ENCODE results near the gene ECI1. TPM values are rescaled to one million over a fixed set of nuclear protein-coding genes. Genes with fewer than 3 reads are reported as not detected.

The ECI1 gene
- total and polyA plus RNA-seq, 2 of the 13 experiments (the other 11 are each of a cell fraction or from before 2014, with no cell fraction given) = 82.0 to 102 TPM

GRCh38 chr16:2267913-2268666 is 16.7 kb upstream of the ECI1 start, which contains the start of gene RNPS1 (continued):
- TF ChIP-seq REPIN1 (CRISPR knock-in tag; IDR thresholded peaks at IDR 0.05; ENCODE audit: borderline replicate concordance, low read depth) = peak; percentile 83
- TF ChIP-seq, protein P1, sequence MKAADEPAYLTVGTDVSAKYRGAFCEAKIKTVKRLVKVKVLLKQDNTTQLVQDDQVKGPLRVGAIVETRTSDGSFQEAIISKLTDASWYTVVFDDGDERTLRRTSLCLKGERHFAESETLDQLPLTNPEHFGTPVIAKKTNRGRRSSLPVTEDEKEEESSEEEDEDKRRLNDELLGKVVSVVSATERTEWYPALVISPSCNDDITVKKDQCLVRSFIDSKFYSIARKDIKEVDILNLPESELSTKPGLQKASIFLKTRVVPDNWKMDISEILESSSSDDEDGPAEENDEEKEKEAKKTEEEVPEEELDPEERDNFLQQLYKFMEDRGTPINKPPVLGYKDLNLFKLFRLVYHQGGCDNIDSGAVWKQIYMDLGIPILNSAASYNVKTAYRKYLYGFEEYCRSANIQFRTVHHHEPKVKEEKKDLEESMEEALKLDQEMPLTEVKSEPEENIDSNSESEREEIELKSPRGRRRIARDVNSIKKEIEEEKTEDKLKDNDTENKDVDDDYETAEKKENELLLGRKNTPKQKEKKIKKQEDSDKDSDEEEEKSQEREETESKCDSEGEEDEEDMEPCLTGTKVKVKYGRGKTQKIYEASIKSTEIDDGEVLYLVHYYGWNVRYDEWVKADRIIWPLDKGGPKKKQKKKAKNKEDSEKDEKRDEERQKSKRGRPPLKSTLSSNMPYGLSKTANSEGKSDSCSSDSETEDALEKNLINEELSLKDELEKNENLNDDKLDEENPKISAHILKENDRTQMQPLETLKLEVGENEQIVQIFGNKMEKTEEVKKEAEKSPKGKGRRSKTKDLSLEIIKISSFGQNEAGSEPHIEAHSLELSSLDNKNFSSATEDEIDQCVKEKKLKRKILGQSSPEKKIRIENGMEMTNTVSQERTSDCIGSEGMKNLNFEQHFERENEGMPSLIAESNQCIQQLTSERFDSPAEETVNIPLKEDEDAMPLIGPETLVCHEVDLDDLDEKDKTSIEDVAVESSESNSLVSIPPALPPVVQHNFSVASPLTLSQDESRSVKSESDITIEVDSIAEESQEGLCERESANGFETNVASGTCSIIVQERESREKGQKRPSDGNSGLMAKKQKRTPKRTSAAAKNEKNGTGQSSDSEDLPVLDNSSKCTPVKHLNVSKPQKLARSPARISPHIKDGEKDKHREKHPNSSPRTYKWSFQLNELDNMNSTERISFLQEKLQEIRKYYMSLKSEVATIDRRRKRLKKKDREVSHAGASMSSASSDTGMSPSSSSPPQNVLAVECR (CRISPR knock-in tag; IDR thresholded peaks at IDR 0.05; ENCODE audit: borderline replicate concordance) = peak; percentile 96
- TF ChIP-seq ZNF614 (CRISPR knock-in tag; IDR thresholded peaks at IDR 0.05; ENCODE audit: borderline replicate concordance) = no peak
- 0 out of 2 replicates have a peak, but pooled peaks have one; percentile 16 for TF ChIP-seq CHD2 (IDR thresholded peaks at IDR 0.05; ENCODE audit: low read depth, low read length)
- TF ChIP-seq, protein P2, sequence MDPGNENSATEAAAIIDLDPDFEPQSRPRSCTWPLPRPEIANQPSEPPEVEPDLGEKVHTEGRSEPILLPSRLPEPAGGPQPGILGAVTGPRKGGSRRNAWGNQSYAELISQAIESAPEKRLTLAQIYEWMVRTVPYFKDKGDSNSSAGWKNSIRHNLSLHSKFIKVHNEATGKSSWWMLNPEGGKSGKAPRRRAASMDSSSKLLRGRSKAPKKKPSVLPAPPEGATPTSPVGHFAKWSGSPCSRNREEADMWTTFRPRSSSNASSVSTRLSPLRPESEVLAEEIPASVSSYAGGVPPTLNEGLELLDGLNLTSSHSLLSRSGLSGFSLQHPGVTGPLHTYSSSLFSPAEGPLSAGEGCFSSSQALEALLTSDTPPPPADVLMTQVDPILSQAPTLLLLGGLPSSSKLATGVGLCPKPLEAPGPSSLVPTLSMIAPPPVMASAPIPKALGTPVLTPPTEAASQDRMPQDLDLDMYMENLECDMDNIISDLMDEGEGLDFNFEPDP (CRISPR knock-in tag; conservative IDR thresholded peaks at IDR 0.05) = peak; percentile 95; the same call in 1 of the 2 replicates
- peak; percentile 94 for TF ChIP-seq POLR2AphosphoS5 (IDR thresholded peaks at IDR 0.05; ENCODE audit: low read depth, low read length)
- TF ChIP-seq, protein P3, sequence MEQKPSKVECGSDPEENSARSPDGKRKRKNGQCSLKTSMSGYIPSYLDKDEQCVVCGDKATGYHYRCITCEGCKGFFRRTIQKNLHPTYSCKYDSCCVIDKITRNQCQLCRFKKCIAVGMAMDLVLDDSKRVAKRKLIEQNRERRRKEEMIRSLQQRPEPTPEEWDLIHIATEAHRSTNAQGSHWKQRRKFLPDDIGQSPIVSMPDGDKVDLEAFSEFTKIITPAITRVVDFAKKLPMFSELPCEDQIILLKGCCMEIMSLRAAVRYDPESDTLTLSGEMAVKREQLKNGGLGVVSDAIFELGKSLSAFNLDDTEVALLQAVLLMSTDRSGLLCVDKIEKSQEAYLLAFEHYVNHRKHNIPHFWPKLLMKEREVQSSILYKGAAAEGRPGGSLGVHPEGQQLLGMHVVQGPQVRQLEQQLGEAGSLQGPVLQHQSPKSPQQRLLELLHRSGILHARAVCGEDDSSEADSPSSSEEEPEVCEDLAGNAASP (CRISPR knock-in tag; IDR thresholded peaks at IDR 0.05; ENCODE audit: borderline replicate concordance) = 0 out of 2 replicates have a peak, but pooled peaks have one; percentile 63
- TF ChIP-seq BRD4 (CRISPR knock-in tag; IDR thresholded peaks at IDR 0.05) = peak; percentile 9
- peak; percentile 100 for TF ChIP-seq YEATS2 (CRISPR knock-in tag; IDR thresholded peaks at IDR 0.05; ENCODE audit: borderline replicate concordance)
- peak; percentile 30; the same call in 1 of the 2 replicates for TF ChIP-seq FOXA3 (CRISPR knock-in tag; IDR thresholded peaks at IDR 0.05)
- TF ChIP-seq, protein P4, sequence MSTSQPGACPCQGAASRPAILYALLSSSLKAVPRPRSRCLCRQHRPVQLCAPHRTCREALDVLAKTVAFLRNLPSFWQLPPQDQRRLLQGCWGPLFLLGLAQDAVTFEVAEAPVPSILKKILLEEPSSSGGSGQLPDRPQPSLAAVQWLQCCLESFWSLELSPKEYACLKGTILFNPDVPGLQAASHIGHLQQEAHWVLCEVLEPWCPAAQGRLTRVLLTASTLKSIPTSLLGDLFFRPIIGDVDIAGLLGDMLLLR (CRISPR knock-in tag; IDR thresholded peaks at IDR 0.05) = peak; percentile 95
- TF ChIP-seq MTA1 (CRISPR knock-in tag; IDR thresholded peaks at IDR 0.05; ENCODE audit: borderline replicate concordance) = peak; percentile 69; the same call in 1 of the 2 replicates
- TF ChIP-seq KLF12 (CRISPR knock-in tag; IDR thresholded peaks at IDR 0.05; ENCODE audit: borderline replicate concordance) = peak; percentile 55
- TF ChIP-seq RARA (CRISPR knock-in tag; IDR thresholded peaks at IDR 0.05) = peak; percentile 44; the same call in 1 of the 2 replicates
- TF ChIP-seq ZNF530 (CRISPR knock-in tag; IDR thresholded peaks at IDR 0.05; ENCODE audit: low read depth) = no peak
- no peak for TF ChIP-seq XRCC5 (optimal IDR thresholded peaks at IDR 0.05; ENCODE audit: low read length)
- TF ChIP-seq ZNF652 (CRISPR knock-in tag; IDR thresholded peaks at IDR 0.05; ENCODE audit: borderline replicate concordance, low read depth) = peak; percentile 97
- peak; percentile 90 for TF ChIP-seq ZNF224 (CRISPR knock-in tag; IDR thresholded peaks at IDR 0.05)
- peak; percentile 98 for TF ChIP-seq ZFY (CRISPR knock-in tag; IDR thresholded peaks at IDR 0.05)
- TF ChIP-seq ZNF781 (CRISPR knock-in tag; IDR thresholded peaks at IDR 0.05; ENCODE audit: borderline replicate concordance, not compliant biosample characterization) = peak; percentile 89
- TF ChIP-seq ZEB1 (IDR thresholded peaks at IDR 0.05; ENCODE audit: insufficient replicate concordance, low read depth) = peak; percentile 75
- no peak for TF ChIP-seq SIX4 (CRISPR knock-in tag; IDR thresholded peaks at IDR 0.05)
- TF ChIP-seq SMAD3 (CRISPR knock-in tag; IDR thresholded peaks at IDR 0.05) = no peak; the same call in 1 of the 2 replicates

All from HepG2 (cell line).